GM18520 (cell line): Measurements from ENCODE around the gene POPDC2.
A peak's percentile ranks its signal among the peaks of the same experiment; 100 is the strongest.

ENCODE experiments used
- ATAC-seq: cut with Tn5 transposase; IDR thresholded peaks from one replicate; pipeline ENCODE4 v1.9.1; 2021; ENCODE audit not compliant: unreplicated experiment

Gene POPDC2

DNA sequence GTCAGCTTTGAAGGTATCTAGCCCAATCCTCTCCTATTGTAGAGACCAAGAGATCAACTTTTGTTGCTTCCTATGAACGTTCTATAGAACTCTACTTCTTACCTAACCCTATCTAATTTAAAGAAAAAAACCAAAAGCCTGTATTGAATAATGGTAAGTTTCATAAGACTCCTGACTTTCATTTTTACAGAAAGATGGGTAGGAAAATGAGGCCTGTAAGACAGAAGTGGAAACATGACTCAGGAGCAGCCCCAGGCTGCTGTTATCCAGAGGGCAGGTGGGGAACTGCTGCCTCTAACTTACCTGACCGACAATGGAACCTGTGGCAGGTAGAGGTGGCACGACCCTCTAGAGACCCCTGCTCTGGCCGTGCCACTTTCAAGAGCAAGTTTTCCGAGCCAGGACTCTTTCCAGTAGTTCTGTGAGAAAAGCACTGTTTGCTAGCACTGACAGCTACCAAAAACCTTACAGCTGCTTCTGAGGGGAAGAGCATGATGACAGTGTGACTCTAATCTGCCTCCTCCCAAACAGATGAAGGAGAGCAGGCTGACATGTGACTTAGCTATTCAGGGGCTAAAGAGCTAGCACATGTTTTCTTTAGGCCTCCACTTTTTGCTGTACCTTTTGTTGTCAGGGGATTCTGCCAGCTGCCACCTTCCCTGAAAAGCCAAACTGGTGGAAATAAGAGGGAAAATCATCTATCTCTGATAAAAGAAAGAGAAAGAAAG lies 17.5 kb downstream of the POPDC2 start:
- ATAC-seq = no peak

DNA sequence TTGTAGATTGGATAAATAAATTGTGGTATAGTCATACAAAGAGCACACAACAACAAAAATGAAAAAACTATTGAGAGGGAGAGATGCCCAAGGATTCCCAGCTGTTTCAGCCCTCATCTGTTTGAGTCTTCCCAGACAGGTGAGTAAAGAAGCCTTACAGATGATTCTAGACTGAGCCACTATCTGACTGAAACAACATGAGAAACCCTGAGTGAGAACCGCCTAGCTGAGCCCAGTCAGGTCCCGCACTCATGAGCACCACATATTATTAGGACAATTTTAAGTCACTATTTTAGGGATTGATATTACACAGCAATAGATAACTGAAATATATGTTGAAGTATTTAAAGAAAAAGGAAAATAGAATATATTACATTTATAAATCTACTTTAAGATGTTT lies 19.0 kb downstream of the POPDC2 start:
- ATAC-seq = no peak

- ATAC-seq = no peak
These were observed 20.7 kb downstream of the POPDC2 start for GRCh38 chr3:119639494-119640350.

- ATAC-seq = peak; percentile 25
These were observed 22.5 kb downstream of the POPDC2 start for GRCh38 chr3:119637679-119638477.

- ATAC-seq = no peak
These were observed 23.3 kb downstream of the POPDC2 start for GRCh38 chr3:119636891-119637611.

GRCh38 chr3:119636249-119636648 lies 24.1 kb downstream of the POPDC2 start:
- ATAC-seq = no peak

GRCh38 chr3:119635719-119636118 lies 24.7 kb downstream of the POPDC2 start:
- no peak for ATAC-seq

- no peak for ATAC-seq
These were observed 27.6 kb downstream of the POPDC2 start for GRCh38 chr3:119632829-119633228.

DNA sequence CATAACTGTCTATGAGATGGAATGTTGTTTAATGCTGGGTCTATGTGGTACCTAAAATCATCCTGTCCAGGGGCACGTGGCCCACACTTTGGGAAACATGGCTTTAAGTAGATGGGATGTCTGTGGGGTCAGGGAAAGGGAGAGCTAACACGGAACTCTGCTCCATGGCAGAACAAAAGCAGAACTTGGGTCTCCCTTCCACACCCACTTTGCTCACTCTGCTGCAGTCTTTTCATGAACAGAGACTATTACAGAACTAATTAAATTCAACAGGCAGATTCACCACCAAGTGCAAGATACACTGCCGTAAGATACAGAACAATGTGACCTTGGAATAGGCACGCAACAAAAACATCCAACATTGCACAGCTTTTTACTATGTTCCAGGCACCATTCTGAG lies 28.2 kb downstream of the POPDC2 start:
- ATAC-seq = no peak

DNA sequence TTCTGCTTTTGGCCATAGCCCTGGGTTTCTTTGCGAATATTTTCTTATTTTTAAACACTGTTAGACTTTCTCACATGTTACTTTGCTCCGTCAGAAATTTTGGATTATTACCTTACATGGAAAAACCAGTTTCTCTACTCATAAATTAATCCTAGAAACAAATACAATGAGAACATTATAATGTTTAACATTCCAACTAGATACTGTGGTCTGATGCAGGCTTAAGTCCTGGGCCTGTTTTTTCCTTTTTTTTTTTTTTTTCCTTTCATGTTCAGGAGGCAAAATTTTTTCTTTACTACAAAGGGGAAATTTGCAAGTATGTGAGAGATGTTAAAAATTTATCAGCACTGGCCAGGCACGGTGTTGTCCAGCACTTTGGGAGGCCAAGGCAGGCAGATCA lies 28.9 kb downstream of the POPDC2 start:
- no peak for ATAC-seq

- no peak for ATAC-seq
These were observed 29.5 kb downstream of the POPDC2 start for GRCh38 chr3:119630880-119631329.

- no peak for ATAC-seq
These were observed 30.1 kb downstream of the POPDC2 start for GRCh38 chr3:119630128-119630879.

- ATAC-seq = peak; percentile 24
These were observed 31.5 kb downstream of the POPDC2 start for GRCh38 chr3:119628816-119629445.

DNA sequence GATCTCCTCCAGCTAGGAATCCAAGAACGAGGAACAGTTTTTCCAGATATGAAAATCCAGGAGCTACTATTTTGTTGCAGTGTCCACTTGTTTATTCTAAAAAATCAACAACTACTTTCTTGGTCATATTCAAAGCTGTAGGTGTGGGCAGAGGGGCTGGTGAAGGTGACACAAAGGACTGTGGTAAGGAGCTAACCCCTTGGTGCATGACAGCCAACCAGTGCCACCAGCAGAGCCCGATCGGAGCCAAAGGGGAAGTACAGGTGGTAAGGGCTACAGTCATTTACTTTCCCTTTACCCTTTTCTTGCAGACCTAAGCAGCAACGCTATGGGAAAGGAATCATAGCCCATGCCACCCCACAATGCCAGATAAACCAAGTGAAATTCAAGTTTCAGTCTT lies 32.0 kb downstream of the POPDC2 start:
- ATAC-seq = peak; percentile 62

DNA sequence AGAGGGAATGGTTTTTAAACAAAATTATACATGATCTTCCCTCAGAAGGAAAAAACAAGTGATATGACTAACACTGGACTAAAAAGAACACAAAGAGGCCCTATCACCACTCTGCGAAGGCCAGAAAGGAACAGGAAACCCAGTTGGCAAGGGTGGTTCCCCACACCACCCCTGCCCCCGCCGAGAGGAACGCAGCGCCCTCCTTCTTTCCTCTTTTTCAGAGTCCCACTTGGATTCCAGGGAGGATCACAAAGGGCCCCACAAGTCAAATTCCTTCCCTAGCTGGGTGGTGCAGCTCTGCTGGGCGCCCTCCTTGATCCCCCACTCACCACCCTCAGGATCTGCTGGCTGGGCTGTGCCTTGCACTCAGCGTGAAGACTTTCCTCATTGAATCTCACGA lies 32.9 kb downstream of the POPDC2 start:
- no peak for ATAC-seq

- no peak for ATAC-seq
These were observed 34.2 kb downstream of the POPDC2 start for GRCh38 chr3:119626196-119626595.

DNA sequence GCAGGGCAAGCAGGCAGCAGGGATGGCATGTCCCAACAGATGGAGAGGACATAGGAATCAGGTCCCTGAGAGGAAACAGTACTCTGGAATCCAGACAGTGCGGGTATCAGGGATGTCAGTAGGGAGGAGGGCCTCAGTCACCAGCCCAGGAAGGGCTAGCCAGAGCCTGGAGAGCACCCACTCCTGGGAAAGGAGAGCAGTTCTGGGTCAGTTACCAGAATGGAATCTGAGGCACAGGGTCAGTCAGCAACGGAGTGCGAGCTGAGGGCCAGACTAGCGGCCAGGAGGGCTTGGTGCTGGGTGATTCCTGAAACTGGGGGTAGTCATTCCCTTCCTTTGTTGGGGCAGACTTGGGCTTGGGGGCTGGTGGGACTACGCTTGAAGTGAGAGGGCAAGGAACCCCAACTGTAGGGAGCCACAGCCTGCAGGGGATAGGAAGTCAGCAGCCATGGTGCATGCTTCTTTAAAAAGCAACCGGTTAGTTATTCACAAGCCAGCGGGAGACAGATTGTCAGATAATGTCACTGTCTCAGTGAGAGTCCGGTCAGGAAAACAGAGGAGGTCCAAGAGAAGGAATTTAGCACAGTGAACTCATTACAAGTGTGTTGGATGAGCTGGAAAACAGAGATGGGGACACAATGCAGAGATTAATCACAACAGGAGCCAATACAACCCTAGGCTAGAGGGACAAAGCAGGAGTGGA lies 34.8 kb downstream of the POPDC2 start:
- no peak for ATAC-seq

DNA sequence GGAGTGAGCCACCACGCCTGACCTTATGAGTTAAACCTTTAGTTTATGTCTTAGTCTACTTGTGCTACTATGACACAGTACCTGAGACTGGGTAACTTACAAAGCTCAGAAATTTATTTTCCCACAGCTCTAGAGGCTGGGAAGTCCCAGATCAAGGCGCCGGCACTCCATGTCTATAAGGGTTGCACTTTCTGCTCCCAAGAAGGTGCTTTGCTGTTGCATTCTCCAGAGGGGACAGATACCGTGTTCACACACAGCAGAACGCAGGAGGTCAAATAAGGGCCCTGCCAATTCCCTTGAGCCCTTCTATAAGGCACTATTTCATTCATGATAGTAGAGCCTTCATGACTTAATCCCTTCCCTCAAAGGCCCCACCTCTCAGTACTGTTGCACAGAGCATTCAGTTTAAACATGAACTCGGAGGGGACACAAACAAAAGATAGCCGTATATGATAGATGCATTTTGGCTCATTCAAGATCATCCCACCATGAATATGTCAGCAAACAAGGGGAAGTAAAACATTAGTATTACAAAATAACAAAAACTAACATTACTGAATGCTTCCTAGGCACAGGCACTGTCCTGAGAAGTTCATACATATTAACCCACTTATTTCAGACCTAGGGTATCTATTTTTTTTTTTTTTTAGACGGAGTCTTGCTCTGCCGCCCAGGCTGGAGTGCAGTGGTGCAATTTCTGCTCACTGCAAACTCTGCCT lies 36.2 kb downstream of the POPDC2 start:
- no peak for ATAC-seq
